Measurements from ENCODE around the gene LENEP. TPM values are rescaled to one million over a fixed set of nuclear protein-coding genes. Genes with fewer than 3 reads are reported as not detected.

LENEP gene
- polyA plus RNA-seq, 1 donor (not counting 4 experiments of a cell fraction or from before 2014, with no cell fraction given): not detected

DNA sequence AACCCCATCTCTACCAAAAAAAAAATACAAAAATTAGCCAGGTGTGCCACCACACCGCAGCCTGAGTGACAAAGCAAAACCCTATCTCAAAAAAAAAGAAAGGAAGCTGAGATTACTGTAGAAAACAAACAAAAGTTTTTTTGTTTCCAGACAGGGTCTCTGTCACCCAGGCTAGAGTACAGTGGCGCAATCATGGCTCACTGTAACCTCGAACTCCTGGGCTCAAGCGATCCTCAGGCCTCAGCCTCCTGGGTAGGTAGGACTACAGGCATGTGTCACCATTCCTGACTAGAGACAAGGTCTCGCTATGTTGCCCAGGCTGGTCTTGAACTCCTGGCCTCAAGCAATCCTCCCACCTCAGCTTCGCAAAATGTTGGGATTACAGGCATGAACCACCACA, 29.0 kb upstream of the LENEP start:
- Histone ChIP-seq H4K20me1 (ENCODE audit: control insufficient read depth, extremely low read depth, insufficient read depth, low read length) (no peaks in the 10 kb centered on the region), H3K36me3 (ENCODE audit: control insufficient read depth in 2 of 2, extremely low read depth in 1 of 2, insufficient read depth in 2 of 2, low read length in 2 of 2) (peaks cover 35 to 56% of the 10 kb centered on the region in 2 experiments), H3K79me2 (ENCODE audit: control insufficient read depth, insufficient read depth, low read length) (peaks cover 55% of the 10 kb centered on the region), H3K4me2 (ENCODE audit: control insufficient read depth, extremely low read depth, insufficient read depth, low read depth, low read length) (no peak overlapping the region), H3K4me1 (ENCODE audit: control insufficient read depth, extremely low read depth, insufficient read depth, low read length) (peaks cover 38% of the 10 kb centered on the region), H3K4me3 (ENCODE audit: control insufficient read depth in 2 of 3, extremely low read depth in 1 of 3, insufficient read depth in 2 of 3, low read depth in 1 of 3, low read length in 3 of 3) (no peak overlapping the region), H3K27me3 (ENCODE audit: control insufficient read depth, extremely low read depth, insufficient read depth, low read length) (no peaks in the 10 kb centered on the region), H2AFZ (ENCODE audit: control insufficient read depth, low read length) (no peak overlapping the region), H3K9me1 (ENCODE audit: control insufficient read depth, extremely low read depth, insufficient read depth, low read length) (no peaks in the 10 kb centered on the region), H3K9ac (ENCODE audit: control insufficient read depth, extremely low read depth, insufficient read depth, low read length) (no peak overlapping the region), H3K9me3 (ENCODE audit: control insufficient read depth, low read depth, low read length) (no peaks in the 10 kb centered on the region), H3K27ac (ENCODE audit: control insufficient read depth, insufficient read depth, low read length) (no peak overlapping the region)
- no peak for FAIRE-seq
- dilution Hi-C loops (cut with MboI; ENCODE audit: extremely low pct_ligation_motif_present, low sequenced_read_pairs): no loop called here
- no peak for DNase-seq (ENCODE audit: low read depth, low spot score)
- TF ChIP-seq, protein P1, sequence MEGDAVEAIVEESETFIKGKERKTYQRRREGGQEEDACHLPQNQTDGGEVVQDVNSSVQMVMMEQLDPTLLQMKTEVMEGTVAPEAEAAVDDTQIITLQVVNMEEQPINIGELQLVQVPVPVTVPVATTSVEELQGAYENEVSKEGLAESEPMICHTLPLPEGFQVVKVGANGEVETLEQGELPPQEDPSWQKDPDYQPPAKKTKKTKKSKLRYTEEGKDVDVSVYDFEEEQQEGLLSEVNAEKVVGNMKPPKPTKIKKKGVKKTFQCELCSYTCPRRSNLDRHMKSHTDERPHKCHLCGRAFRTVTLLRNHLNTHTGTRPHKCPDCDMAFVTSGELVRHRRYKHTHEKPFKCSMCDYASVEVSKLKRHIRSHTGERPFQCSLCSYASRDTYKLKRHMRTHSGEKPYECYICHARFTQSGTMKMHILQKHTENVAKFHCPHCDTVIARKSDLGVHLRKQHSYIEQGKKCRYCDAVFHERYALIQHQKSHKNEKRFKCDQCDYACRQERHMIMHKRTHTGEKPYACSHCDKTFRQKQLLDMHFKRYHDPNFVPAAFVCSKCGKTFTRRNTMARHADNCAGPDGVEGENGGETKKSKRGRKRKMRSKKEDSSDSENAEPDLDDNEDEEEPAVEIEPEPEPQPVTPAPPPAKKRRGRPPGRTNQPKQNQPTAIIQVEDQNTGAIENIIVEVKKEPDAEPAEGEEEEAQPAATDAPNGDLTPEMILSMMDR (optimal IDR thresholded peaks at IDR 0.05 in 1 of 3, IDR thresholded peaks at IDR 0.05 in 1 of 3, conservative IDR thresholded peaks at IDR 0.05 in 1 of 3; ENCODE audit: extremely low read depth in 1 of 3, insufficient read depth in 2 of 3, low read length in 3 of 3): no peak
- no peak for TF ChIP-seq EZH2 (IDR thresholded peaks at IDR 0.05; ENCODE audit: low read length)

DNA sequence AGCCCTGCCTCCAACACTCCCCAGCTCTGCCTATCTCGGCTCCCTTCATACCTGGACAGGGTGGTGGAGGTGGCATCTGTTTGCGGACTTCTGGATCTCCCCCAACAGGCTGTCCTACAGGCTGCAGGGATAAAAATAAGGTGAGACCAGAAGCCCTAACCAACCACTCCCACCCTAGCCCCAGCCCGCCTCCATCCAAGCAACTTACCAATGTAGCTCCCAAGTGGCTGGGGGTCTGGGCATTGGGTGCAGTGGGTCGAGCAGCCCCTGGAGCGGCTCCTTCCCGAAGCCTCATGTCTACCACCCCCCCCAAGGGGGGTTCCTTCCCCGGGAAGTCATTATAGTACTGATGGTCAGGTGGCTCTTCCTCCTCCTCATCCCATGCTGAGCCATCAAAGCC, 27.3 kb upstream of the LENEP start:
- dilution Hi-C loops (cut with MboI; ENCODE audit: extremely low pct_ligation_motif_present, low sequenced_read_pairs): no loop called here
- no peak for FAIRE-seq
- H3K4me3 ChIP-seq (ENCODE audit: control insufficient read depth in 2 of 3, extremely low read depth in 1 of 3, insufficient read depth in 2 of 3, low read depth in 1 of 3, low read length in 3 of 3): no peak overlapping the region
- no peak for TF ChIP-seq EZH2 (IDR thresholded peaks at IDR 0.05; ENCODE audit: low read length)
- TF ChIP-seq, protein P1 (optimal IDR thresholded peaks at IDR 0.05 in 1 of 3, IDR thresholded peaks at IDR 0.05 in 1 of 3, conservative IDR thresholded peaks at IDR 0.05 in 1 of 3; ENCODE audit: extremely low read depth in 1 of 3, insufficient read depth in 2 of 3, low read length in 3 of 3): no peak
- H3K4me2 ChIP-seq (ENCODE audit: control insufficient read depth, extremely low read depth, insufficient read depth, low read depth, low read length): no peak overlapping the region
- DNase-seq (ENCODE audit: low read depth, low spot score): no peak
- H3K4me1 ChIP-seq (ENCODE audit: control insufficient read depth, extremely low read depth, insufficient read depth, low read length): peaks cover 42% of the 10 kb centered on the region
- H2AFZ ChIP-seq (ENCODE audit: control insufficient read depth, low read length): no peak overlapping the region
- no peaks in the 10 kb centered on the region for H3K9me1 ChIP-seq (ENCODE audit: control insufficient read depth, extremely low read depth, insufficient read depth, low read length)
- no peaks in the 10 kb centered on the region for H3K9me3 ChIP-seq (ENCODE audit: control insufficient read depth, low read depth, low read length)
- H3K27ac ChIP-seq (ENCODE audit: control insufficient read depth, insufficient read depth, low read length): no peak overlapping the region
- H4K20me1 ChIP-seq (ENCODE audit: control insufficient read depth, extremely low read depth, insufficient read depth, low read length): no peaks in the 10 kb centered on the region
- H3K27me3 ChIP-seq (ENCODE audit: control insufficient read depth, extremely low read depth, insufficient read depth, low read length): no peaks in the 10 kb centered on the region
- H3K36me3 ChIP-seq (ENCODE audit: control insufficient read depth in 2 of 2, extremely low read depth in 1 of 2, insufficient read depth in 2 of 2, low read length in 2 of 2): peaks cover 35 to 58% of the 10 kb centered on the region in 2 experiments
- H3K9ac ChIP-seq (ENCODE audit: control insufficient read depth, extremely low read depth, insufficient read depth, low read length): no peak overlapping the region
- H3K79me2 ChIP-seq (ENCODE audit: control insufficient read depth, insufficient read depth, low read length): peaks cover 53% of the 10 kb centered on the region

All from keratinocyte (primary cell).